ENCODE data around the gene DLK2. TPM values are rescaled to one million over a fixed set of nuclear protein-coding genes. Genes with fewer than 3 reads are reported as not detected.
"Not testable (repeated sequence)": the region's sequence is repeated elsewhere in the genome, so short reads cannot be mapped to it uniquely, and the experiment has no call there.

Gene DLK2
- total and polyA plus RNA-seq, 7 experiments from 2014 or later = 0.30 to 1.6 (median 0.56) TPM

GRCh38 chr6:43461936-43462335 lies 6.6 kb upstream of the DLK2 start:
- POLR2A ChIA-PET = no interaction called here
- no peaks in the 10 kb centered on the region for H3K4me1 ChIP-seq (ENCODE audit: control insufficient read depth in 2 of 2, insufficient read depth in 2 of 2, low read length in 2 of 2)
- CTCF ChIA-PET = interaction anchor here (0.7 kb wide), 1 partner anchor 1739 kb away, joined by 4 read pairs; no protein-coding TSS in a partner anchor
- H3K9me3 ChIP-seq (ENCODE audit: control insufficient read depth in 2 of 3, low read length in 3 of 3) = no peaks in the 10 kb centered on the region
- no peak overlapping the region for H3K4me3 ChIP-seq (ENCODE audit: low read length)
- peaks cover 0 to 45% (median 19%) of the 10 kb centered on the region in 5 donors for H3K27me3 Mint-ChIP-seq
- peaks cover 0 to 1% (median under 1%) of the 10 kb centered on the region in 7 donors for H3K4me1 Mint-ChIP-seq
- H3K9me3 Mint-ChIP-seq = no peaks in the 10 kb centered on the region
- H3K27ac Mint-ChIP-seq = no peak overlapping the region
- intact Hi-C loops (cut with micrococcal nuclease) = no loop called here
- H3K36me3 Mint-ChIP-seq = no peaks in the 10 kb centered on the region
- H3K36me3 ChIP-seq (ENCODE audit: control insufficient read depth in 2 of 3, insufficient read depth in 3 of 3, low read length in 3 of 3) = no peaks in the 10 kb centered on the region
- H3K4me3 Mint-ChIP-seq = no peak overlapping the region
- no peak overlapping the region for H3K27ac ChIP-seq (ENCODE audit: low read depth, low read length)
- H3K27me3 ChIP-seq (ENCODE audit: control insufficient read depth in 2 of 2, insufficient read depth in 2 of 2, low read length in 2 of 2) = no peaks in the 10 kb centered on the region
- DNase-seq (no peak), ATAC-seq (no peak)

- intact Hi-C loops (cut with micrococcal nuclease) = no loop called here
- ChIA-PET CTCF (interaction anchor here (0.6 to 1.5 kb wide), 2 partner anchors 33 to 48 kb away, joined by 3 read pairs; no protein-coding TSS in a partner anchor), POLR2A (interaction anchor here (1.0 kb wide), 1 partner anchor 17 kb away, joined by 4 read pairs; the partner anchor contains the start of gene TJAP1)
- DNase-seq (no peak), ATAC-seq (no peak)
- Mint-ChIP-seq H3K9me3 (no peaks in the 10 kb centered on the region), H3K27ac (no peak overlapping the region), H3K4me3 (no peak overlapping the region), H3K4me1 (peaks cover 6 to 12% (median 10%) of the 10 kb centered on the region in 7 donors), H3K36me3 (peaks cover 0 to 5% (median 0%) of the 10 kb centered on the region in 5 donors), H3K27me3 (peaks cover 0 to 54% (median 15%) of the 10 kb centered on the region in 5 donors)
- Histone ChIP-seq H3K27ac (ENCODE audit: low read depth, low read length) (no peak overlapping the region), H3K27me3 (ENCODE audit: control insufficient read depth in 2 of 2, insufficient read depth in 2 of 2, low read length in 2 of 2) (no peaks in the 10 kb centered on the region), H3K9me3 (ENCODE audit: control insufficient read depth in 2 of 3, low read length in 3 of 3) (no peaks in the 10 kb centered on the region), H3K4me1 (ENCODE audit: control insufficient read depth in 2 of 2, insufficient read depth in 2 of 2, low read length in 2 of 2) (peaks cover 6 to 7% of the 10 kb centered on the region in 2 donors), H3K36me3 (ENCODE audit: control insufficient read depth in 2 of 3, insufficient read depth in 3 of 3, low read length in 3 of 3) (no peaks in the 10 kb centered on the region), H3K4me3 (ENCODE audit: low read length) (no peak overlapping the region)
Measured at GRCh38 chr6:43460032-43460431, 4.7 kb upstream of the DLK2 start.

DNA sequence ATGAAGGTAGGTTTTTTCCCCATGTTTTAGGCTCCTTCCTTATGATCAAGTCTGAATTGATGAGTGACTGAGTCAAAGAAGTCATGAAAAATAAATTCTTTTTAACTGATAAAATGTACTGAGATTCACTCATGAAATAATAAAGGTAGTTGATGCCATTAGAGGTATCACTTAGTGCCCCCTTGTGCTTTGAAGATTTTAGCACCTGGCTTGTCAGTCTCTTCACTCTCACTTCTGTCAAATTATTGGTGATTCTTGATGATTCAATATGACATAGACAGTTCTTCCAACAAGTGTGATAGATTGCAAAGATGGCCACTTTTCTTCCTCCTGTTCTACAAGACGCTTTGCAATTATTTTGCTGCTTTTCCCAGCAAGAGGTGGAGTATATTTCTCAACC lies 4.2 kb upstream of the DLK2 start:
- Mint-ChIP-seq H3K27me3 (peaks cover 0 to 55% (median 15%) of the 10 kb centered on the region in 5 donors), H3K27ac (no peak overlapping the region), H3K9me3 (no peaks in the 10 kb centered on the region), H3K4me3 (no peak overlapping the region), H3K4me1 (peaks cover 6 to 12% (median 10%) of the 10 kb centered on the region in 7 donors), H3K36me3 (peaks cover 0 to 5% (median 0%) of the 10 kb centered on the region in 5 donors)
- intact Hi-C loops (cut with micrococcal nuclease) = loop anchor here (10.0 kb wide), 3 partner anchors 115 to 895 kb away; partner anchors contain the start of genes POLH (in 1 of the 2), UBR2 (in 1 of the 2) and XPO5 (in 1 of the 2)
- H3K27ac ChIP-seq (ENCODE audit: low read depth, low read length) = no peak overlapping the region
- H3K9me3 ChIP-seq (ENCODE audit: control insufficient read depth in 2 of 3, low read length in 3 of 3) = no peaks in the 10 kb centered on the region
- POLR2A ChIA-PET = interaction anchor here (1.0 kb wide), 1 partner anchor 18 kb away, joined by 4 read pairs; the partner anchor contains the start of gene TJAP1
- no peak for ATAC-seq
- H3K4me3 ChIP-seq (ENCODE audit: low read length) = no peak overlapping the region
- CTCF ChIA-PET = interaction anchor here (0.6 to 1.5 kb wide), 2 partner anchors 33 to 48 kb away, joined by 3 read pairs; no protein-coding TSS in a partner anchor
- no peak for DNase-seq
- H3K27me3 ChIP-seq (ENCODE audit: control insufficient read depth in 2 of 2, insufficient read depth in 2 of 2, low read length in 2 of 2) = no peaks in the 10 kb centered on the region
- H3K4me1 ChIP-seq (ENCODE audit: control insufficient read depth in 2 of 2, insufficient read depth in 2 of 2, low read length in 2 of 2) = peaks cover 6 to 7% of the 10 kb centered on the region in 2 donors
- H3K36me3 ChIP-seq (ENCODE audit: control insufficient read depth in 2 of 3, insufficient read depth in 3 of 3, low read length in 3 of 3) = no peaks in the 10 kb centered on the region

GRCh38 chr6:43458154-43458553 lies 2.8 kb upstream of the DLK2 start:
- POLR2A ChIA-PET, H3K4me3 Mint-ChIP-seq: not testable (repeated sequence)
- intact Hi-C loops (cut with micrococcal nuclease) = loop anchor here (10.0 kb wide), 3 partner anchors 117 to 893 kb away; partner anchors contain the start of genes POLH (in 1 of the 2), UBR2 (in 1 of the 2) and XPO5 (in 1 of the 2)

DNA sequence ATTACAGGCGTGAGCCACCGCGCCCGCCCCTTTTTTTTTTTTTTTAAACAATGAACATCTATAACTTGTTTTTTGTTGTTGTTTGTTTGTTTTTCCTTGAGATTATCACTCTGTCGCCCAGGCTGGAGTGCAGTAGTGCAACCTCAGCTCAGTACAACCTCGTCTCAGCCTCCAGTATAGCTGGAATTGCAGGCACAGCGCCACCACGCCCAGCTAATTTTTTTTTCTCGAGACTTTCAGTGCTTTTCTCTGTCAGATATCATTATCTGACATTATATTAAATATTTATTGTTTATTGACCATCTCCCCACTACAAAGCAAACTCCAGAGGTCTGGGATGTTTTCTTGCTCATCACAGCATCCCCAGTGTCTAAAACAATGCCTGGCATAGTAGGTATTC lies 2.3 kb upstream of the DLK2 start:
- Histone ChIP-seq H3K27me3 (ENCODE audit: control insufficient read depth in 2 of 2, insufficient read depth in 2 of 2, low read length in 2 of 2) (no peaks in the 10 kb centered on the region), H3K4me3 (ENCODE audit: low read length) (no peak overlapping the region), H3K36me3 (ENCODE audit: control insufficient read depth in 2 of 3, insufficient read depth in 3 of 3, low read length in 3 of 3) (no peaks in the 10 kb centered on the region), H3K9me3 (ENCODE audit: control insufficient read depth in 2 of 3, low read length in 3 of 3) (no peaks in the 10 kb centered on the region), H3K27ac (ENCODE audit: low read depth, low read length) (no peak overlapping the region), H3K4me1 (ENCODE audit: control insufficient read depth in 2 of 2, insufficient read depth in 2 of 2, low read length in 2 of 2) (peaks cover 6 to 7% of the 10 kb centered on the region in 2 donors)
- peaks cover 0 to 52% (median 8%) of the 10 kb centered on the region in 5 donors for H3K27me3 Mint-ChIP-seq
- H3K4me1 Mint-ChIP-seq = peaks cover 10 to 19% (median 12%) of the 10 kb centered on the region in 7 donors
- ChIA-PET POLR2A (no interaction called here), CTCF (no interaction called here)
- DNase-seq = no peak
- H3K36me3 Mint-ChIP-seq = peaks cover 0 to 12% (median 0%) of the 10 kb centered on the region in 5 donors
- H3K4me3 Mint-ChIP-seq = peak overlapping the region in 1 of 10 donors; percentile 20
- ATAC-seq = no peak
- H3K27ac Mint-ChIP-seq = no peak overlapping the region
- H3K9me3 Mint-ChIP-seq = no peaks in the 10 kb centered on the region
- intact Hi-C loops (cut with micrococcal nuclease) = loop anchor here (10.0 kb wide), 3 partner anchors 117 to 893 kb away; partner anchors contain the start of genes POLH (in 1 of the 2), UBR2 (in 1 of the 2) and XPO5 (in 1 of the 2)

More at GRCh38 chr6:43458154-43458553, 2.8 kb upstream of the DLK2 start:
- not testable (repeated sequence) for H3K9me3 ChIP-seq (ENCODE audit: control insufficient read depth in 2 of 3, low read length in 3 of 3); DNase-seq; H3K27me3 ChIP-seq (ENCODE audit: control insufficient read depth in 2 of 2, insufficient read depth in 2 of 2, low read length in 2 of 2); H3K4me1 ChIP-seq (ENCODE audit: control insufficient read depth in 2 of 2, insufficient read depth in 2 of 2, low read length in 2 of 2); ATAC-seq; H3K4me3 ChIP-seq (ENCODE audit: low read length); H3K27ac ChIP-seq (ENCODE audit: low read depth, low read length); H3K36me3 Mint-ChIP-seq; H3K27ac Mint-ChIP-seq; H3K9me3 Mint-ChIP-seq; H3K36me3 ChIP-seq (ENCODE audit: control insufficient read depth in 2 of 3, insufficient read depth in 3 of 3, low read length in 3 of 3)
- CTCF ChIA-PET = interaction anchor here (0.6 kb wide), 1 partner anchor 234 kb away, joined by 3 read pairs; no protein-coding TSS in a partner anchor
- H3K27me3 Mint-ChIP-seq = peaks cover 0 to 56% (median 13%) of the 10 kb centered on the region in 5 donors
- peaks cover 10 to 19% (median 12%) of the 10 kb centered on the region in 7 donors for H3K4me1 Mint-ChIP-seq

- intact Hi-C loops (cut with micrococcal nuclease) = loop anchor here (1.0 to 10.0 kb wide), 10 partner anchors 22 to 890 kb away; partner anchors contain the start of genes ABCC10 (in 2 of the 2), TJAP1 (in 2 of the 2), POLH (in 1 of the 2) and POLR1C (in 1 of the 2)
- H3K27me3 ChIP-seq (ENCODE audit: control insufficient read depth in 2 of 2, insufficient read depth in 2 of 2, low read length in 2 of 2) = no peaks in the 10 kb centered on the region
- H3K27ac Mint-ChIP-seq = peak overlapping the region in 7 of 9 donors; percentile 34 to 91 (median 70)
- peaks cover 0 to 15% (median 0%) of the 10 kb centered on the region in 3 experiments for H3K36me3 ChIP-seq (ENCODE audit: control insufficient read depth in 2 of 3, insufficient read depth in 3 of 3, low read length in 3 of 3)
- peak in 7 of 9 donors; percentile 28 to 42 (median 31) for DNase-seq
- CTCF ChIA-PET = interaction anchor here (1.2 to 2.7 kb wide), 2 partner anchors 51 to 52 kb away, joined by 4 to 13 read pairs; no protein-coding TSS in a partner anchor
- peak overlapping the region; percentile 69 for H3K4me3 ChIP-seq (ENCODE audit: low read length)
- peaks cover 6 to 7% of the 10 kb centered on the region in 2 donors for H3K4me1 ChIP-seq (ENCODE audit: control insufficient read depth in 2 of 2, insufficient read depth in 2 of 2, low read length in 2 of 2)
- POLR2A ChIA-PET = interaction anchor here (0.6 to 1.6 kb wide), 6 partner anchors 29 to 85 kb away, joined by 3 read pairs; partner anchors contain the start of genes POLR1C, YIPF3 and ZNF318
- H3K27me3 Mint-ChIP-seq = peaks cover 0 to 34% (median 0%) of the 10 kb centered on the region in 5 donors
- peak overlapping the region; percentile 63 for H3K27ac ChIP-seq (ENCODE audit: low read depth, low read length)
- H3K4me1 Mint-ChIP-seq = peaks cover 10 to 19% (median 12%) of the 10 kb centered on the region in 7 donors
- no peaks in the 10 kb centered on the region for H3K9me3 ChIP-seq (ENCODE audit: control insufficient read depth in 2 of 3, low read length in 3 of 3)
- no peaks in the 10 kb centered on the region for H3K9me3 Mint-ChIP-seq
- H3K4me3 Mint-ChIP-seq = peak overlapping the region; percentile 71 to 92 (median 85)
- ATAC-seq = peak; percentile 61
- H3K36me3 Mint-ChIP-seq = peaks cover 0 to 12% (median 0%) of the 10 kb centered on the region in 5 donors
Measured at GRCh38 chr6:43454696-43455530, 435 bp downstream of the DLK2 start.

Data from naive thymus-derived CD4-positive, alpha-beta T cell (primary cell).